HEK293 (cell line): Measurements from ENCODE around the gene SAE1.
A peak's percentile ranks its signal among the peaks of the same experiment; 100 is the strongest.

Experiments
- BCL11B ChIP-seq: fragments of 450-650 bp; formaldehyde crosslinking; IDR thresholded peaks from 2 replicates; pipeline ENCODE4 v1.5.1; 2016; ENCODE audit warnings: low read depth, missing biosample characterization, missing genetic modification characterization
- BCL6B ChIP-seq: fragments of 450-650 bp; formaldehyde crosslinking; IDR thresholded peaks from 2 replicates; pipeline ENCODE4 v1.5.1; 2017; ENCODE audit warnings: missing biosample characterization, missing genetic modification characterization
- KLF9 ChIP-seq: fragments of 450-650 bp; formaldehyde crosslinking; IDR thresholded peaks from 2 replicates; pipeline ENCODE4 v1.5.1; 2016; ENCODE audit warnings: missing biosample characterization, missing genetic modification characterization, low read depth
- SCRT1 ChIP-seq: fragments of 450-650 bp; formaldehyde crosslinking; IDR thresholded peaks from 2 replicates; pipeline ENCODE4 v1.5.1; 2016; ENCODE audit warnings: missing biosample characterization, missing genetic modification characterization, borderline replicate concordance
- SCRT2 ChIP-seq: fragments of 450-650 bp; formaldehyde crosslinking; IDR thresholded peaks from 2 replicates; pipeline ENCODE4 v1.5.1; 2016; ENCODE audit warnings: missing biosample characterization, missing genetic modification characterization
- ZBTB1 ChIP-seq: fragments of 450-650 bp; formaldehyde crosslinking; IDR thresholded peaks from 2 replicates; pipeline ENCODE4 v1.5.1; 2016; ENCODE audit warnings: missing biosample characterization, missing genetic modification characterization
- ZBTB10 ChIP-seq: fragments of 450-650 bp; formaldehyde crosslinking; IDR thresholded peaks from 2 replicates; pipeline ENCODE4 v1.5.1; 2016; ENCODE audit warnings: missing biosample characterization, missing genetic modification characterization
- ZBTB49 ChIP-seq: fragments of 450-650 bp; formaldehyde crosslinking; IDR thresholded peaks from 2 replicates; pipeline ENCODE4 v1.5.1; 2016; ENCODE audit warnings: missing biosample characterization, missing genetic modification characterization, low read depth
- ZFP41 ChIP-seq: fragments of 450-650 bp; formaldehyde crosslinking; IDR thresholded peaks from 2 replicates; pipeline ENCODE4 v1.5.1; 2016; ENCODE audit warnings: missing biosample characterization, missing genetic modification characterization, borderline replicate concordance
- ZIC2 ChIP-seq: fragments of 450-650 bp; formaldehyde crosslinking; IDR thresholded peaks from 2 replicates; pipeline ENCODE4 v1.5.1; 2016; ENCODE audit warnings: missing biosample characterization, missing genetic modification characterization
- ZNF132 ChIP-seq: fragments of 450-650 bp; formaldehyde crosslinking; IDR thresholded peaks from 2 replicates; pipeline ENCODE4 v1.5.1; 2017; ENCODE audit warnings: missing biosample characterization, missing genetic modification characterization, borderline replicate concordance
- ZNF157 ChIP-seq: fragments of 450-650 bp; formaldehyde crosslinking; IDR thresholded peaks from 2 replicates; pipeline ENCODE4 v1.5.1; 2016; ENCODE audit warnings: missing biosample characterization, missing genetic modification characterization
- ZNF221 ChIP-seq: fragments of 450-650 bp; formaldehyde crosslinking; IDR thresholded peaks from 2 replicates; pipeline ENCODE4 v1.5.1; 2017; ENCODE audit warnings: missing biosample characterization, missing genetic modification characterization, borderline replicate concordance
- ZNF239 ChIP-seq: fragments of 450-650 bp; formaldehyde crosslinking; IDR thresholded peaks from 2 replicates; pipeline ENCODE4 v1.5.1; 2016; ENCODE audit warnings: missing biosample characterization, missing genetic modification characterization
- ZNF280D ChIP-seq: fragments of 450-650 bp; formaldehyde crosslinking; IDR thresholded peaks from 2 replicates; pipeline ENCODE4 v1.5.1; 2016; ENCODE audit warnings: missing biosample characterization, missing genetic modification characterization
- ZNF423 ChIP-seq: fragments of 450-650 bp; formaldehyde crosslinking; IDR thresholded peaks from 2 replicates; pipeline ENCODE4 v1.5.1; 2016; ENCODE audit warnings: missing biosample characterization, missing genetic modification characterization
- ZNF433 ChIP-seq: fragments of 450-650 bp; formaldehyde crosslinking; IDR thresholded peaks from 2 replicates; pipeline ENCODE4 v1.5.1; 2016; ENCODE audit warnings: missing biosample characterization, missing genetic modification characterization, low read depth
- ZNF510 ChIP-seq: fragments of 450-650 bp; formaldehyde crosslinking; IDR thresholded peaks from 2 replicates; pipeline ENCODE4 v1.5.1; 2018; ENCODE audit warnings: mild to moderate bottlenecking, missing genetic modification characterization, missing biosample characterization; ENCODE audit not compliant: insufficient replicate concordance
- ZNF580 ChIP-seq: fragments of 450-650 bp; formaldehyde crosslinking; IDR thresholded peaks from 2 replicates; pipeline ENCODE4 v1.5.1; 2016; ENCODE audit warnings: missing biosample characterization, missing genetic modification characterization
- ZNF585B ChIP-seq: fragments of 450-650 bp; formaldehyde crosslinking; IDR thresholded peaks from 2 replicates; pipeline ENCODE4 v1.5.1; 2016; ENCODE audit warnings: missing biosample characterization, missing genetic modification characterization
- ZNF610 ChIP-seq: fragments of 450-650 bp; formaldehyde crosslinking; IDR thresholded peaks from 2 replicates; pipeline ENCODE4 v1.5.1; 2016; ENCODE audit warnings: missing biosample characterization, missing genetic modification characterization, borderline replicate concordance
- ZNF664 ChIP-seq: fragments of 450-650 bp; formaldehyde crosslinking; IDR thresholded peaks from 2 replicates; pipeline ENCODE4 v1.5.1; 2016; ENCODE audit warnings: missing biosample characterization, missing genetic modification characterization
- ZNF701 ChIP-seq: fragments of 450-650 bp; formaldehyde crosslinking; IDR thresholded peaks from 2 replicates; pipeline ENCODE4 v1.5.1; 2016; ENCODE audit warnings: missing biosample characterization, missing genetic modification characterization
- ZNF830 ChIP-seq: fragments of 450-650 bp; IDR thresholded peaks from 2 replicates; pipeline ENCODE4 v1.5.0; 2018; ENCODE audit warnings: missing biosample characterization, missing genetic modification characterization, low read depth, mild to moderate bottlenecking, moderate library complexity
- ZSCAN5A ChIP-seq: fragments of 450-650 bp; formaldehyde crosslinking; IDR thresholded peaks from 2 replicates; pipeline ENCODE4 v1.5.1; 2016; ENCODE audit warnings: missing biosample characterization, missing genetic modification characterization

SAE1 gene

GRCh38 chr19:47243776-47244547, 113.3 kb downstream of the SAE1 start (continued):
- TF ChIP-seq ZSCAN5A (tag by site-specific recombination) = 0 out of 2 replicates have a peak, but pooled peaks have one; percentile 21
- TF ChIP-seq ZNF580 (tag by site-specific recombination) = peak; percentile 93
- TF ChIP-seq ZNF701 = 0 out of 2 replicates have a peak, but pooled peaks have one; percentile 19
- TF ChIP-seq KLF9 (tag by site-specific recombination) = peak; percentile 84
- no peak for TF ChIP-seq ZNF830
- TF ChIP-seq ZNF664 (tag by site-specific recombination) = peak; percentile 52
- TF ChIP-seq ZNF423 (tag by site-specific recombination) = no peak
- TF ChIP-seq BCL6B (tag by site-specific recombination) = no peak; the same call in 1 of the 2 replicates
- no peak; the same call in 1 of the 2 replicates for TF ChIP-seq ZNF585B (tag by site-specific recombination)
- TF ChIP-seq ZNF157 = no peak
- TF ChIP-seq ZNF610 = peak; percentile 93
- no peak for TF ChIP-seq ZNF510 (tag by site-specific recombination)
- TF ChIP-seq SCRT1 (tag by site-specific recombination) = peak; percentile 11; the same call in 1 of the 2 replicates
- TF ChIP-seq SCRT2 (tag by site-specific recombination) = peak; percentile 41; the same call in 1 of the 2 replicates
- TF ChIP-seq ZBTB1 = peak; percentile 13; the same call in 1 of the 2 replicates
- 0 out of 2 replicates have a peak, but pooled peaks have one; percentile 50 for TF ChIP-seq ZFP41 (tag by site-specific recombination)
- TF ChIP-seq BCL11B (tag by site-specific recombination) = peak; percentile 90
- no peak for TF ChIP-seq ZNF132 (tag by site-specific recombination)
- TF ChIP-seq ZNF239 (tag by site-specific recombination) = peak; percentile 94
- peak; percentile 50; the same call in 1 of the 2 replicates for TF ChIP-seq ZNF221
- no peak for TF ChIP-seq ZBTB49
- peak; percentile 54; the same call in 1 of the 2 replicates for TF ChIP-seq ZIC2
- TF ChIP-seq ZNF280D (tag by site-specific recombination) = peak; percentile 97
- no peak for TF ChIP-seq ZNF433
- peak; percentile 89 for TF ChIP-seq ZBTB10 (tag by site-specific recombination)
